ENCODE data around the gene RAD51B.

RAD51B gene

DNA sequence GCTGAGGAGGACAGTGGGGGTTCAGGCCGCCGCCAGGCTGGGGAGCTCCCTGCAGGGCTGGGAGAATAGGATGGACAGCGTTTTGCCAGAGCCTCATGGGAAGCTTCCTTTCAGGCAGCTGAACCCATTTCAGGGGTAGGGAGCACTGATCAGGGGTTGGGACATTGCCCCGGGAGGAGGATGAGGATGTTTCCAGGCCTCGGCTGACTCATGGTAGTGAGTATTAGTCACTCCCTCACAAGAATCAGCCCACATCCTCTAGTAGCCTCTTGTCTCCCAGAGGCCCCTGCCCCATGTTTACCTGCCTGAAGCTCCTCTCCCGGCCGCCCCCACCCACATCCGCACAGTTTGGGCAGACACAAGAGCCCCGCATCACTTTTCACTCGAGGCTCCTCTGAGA is 883.5 kb downstream of the RAD51B start:
- FAIRE-seq (no peak), DNase-seq (ENCODE audit: insufficient read length, low spot score) (no peak)

DNA sequence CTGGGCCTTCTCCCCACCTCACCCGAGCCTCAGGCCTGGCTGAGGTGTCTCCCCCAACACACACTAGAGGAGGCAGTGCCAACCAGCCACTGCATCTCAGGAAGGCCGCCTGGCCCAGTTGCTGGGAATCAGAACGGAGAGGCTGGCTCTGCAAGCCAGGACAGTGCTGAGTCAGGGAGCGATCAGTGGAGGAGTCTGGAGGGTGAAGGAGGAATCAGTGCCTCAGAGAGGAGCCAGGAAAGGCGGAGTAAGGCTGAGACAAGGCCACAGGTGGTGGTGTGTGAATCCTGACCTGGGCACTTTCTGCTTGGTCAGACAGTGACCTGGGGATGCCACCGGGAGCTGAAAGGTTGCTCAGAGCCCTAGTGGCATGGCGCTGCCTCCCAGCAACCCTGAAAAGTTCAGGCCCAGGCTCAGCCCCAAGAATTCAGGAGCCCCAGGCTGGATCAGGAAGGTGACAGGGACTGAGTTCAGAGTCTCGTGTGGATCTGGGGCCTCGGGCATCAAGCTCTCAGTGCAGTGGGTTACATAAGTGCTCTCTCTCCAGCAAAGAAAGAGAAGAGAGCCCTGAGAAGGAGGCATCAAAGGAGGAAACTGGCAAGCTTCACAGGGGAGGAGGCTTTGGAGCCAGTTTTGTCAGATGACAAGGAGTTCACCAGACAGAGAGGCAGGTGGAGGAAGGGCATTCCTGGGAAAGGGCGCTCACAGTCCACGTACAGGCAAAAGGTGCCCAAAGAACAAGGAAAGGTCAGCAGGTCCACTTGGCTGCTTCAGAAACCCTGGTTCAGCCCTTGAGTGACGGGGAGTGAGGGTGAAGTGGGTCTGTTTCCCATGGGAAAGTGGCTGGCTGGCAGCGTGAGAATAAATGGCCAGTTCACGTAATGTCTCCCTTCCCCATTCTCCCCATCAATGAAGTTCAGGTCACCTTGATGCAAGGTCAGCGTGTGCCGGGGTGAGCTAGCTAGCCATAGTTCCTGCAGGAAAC is 885.4 kb downstream of the RAD51B start:
- FAIRE-seq, result no peak
- DNase-seq (ENCODE audit: insufficient read length, low spot score), result no peak
- TF ChIP-seq PAX5 (IDR thresholded peaks at IDR 0.05; ENCODE audit: insufficient read depth, low read length, severe bottlenecking), result no peak

More for the DNA sequence above, 883.5 kb downstream of the RAD51B start:
- no peak for TF ChIP-seq PAX5 (IDR thresholded peaks at IDR 0.05; ENCODE audit: insufficient read depth, low read length, severe bottlenecking)
- no peak for TF ChIP-seq POU2F2 (IDR thresholded peaks at IDR 0.05; ENCODE audit: low read depth, low read length)
- TF ChIP-seq SPI1 (IDR thresholded peaks at IDR 0.05; ENCODE audit: low read depth, low read length), result no peak
- TF ChIP-seq TAF1 (IDR thresholded peaks at IDR 0.05; ENCODE audit: low read depth, low read length), result no peak
- no peak for TF ChIP-seq POLR2A (IDR thresholded peaks at IDR 0.05; ENCODE audit: low read depth, low read length)
- TF ChIP-seq POLR2AphosphoS5 (IDR thresholded peaks at IDR 0.05; ENCODE audit: low read depth, low read length), result no peak

DNA sequence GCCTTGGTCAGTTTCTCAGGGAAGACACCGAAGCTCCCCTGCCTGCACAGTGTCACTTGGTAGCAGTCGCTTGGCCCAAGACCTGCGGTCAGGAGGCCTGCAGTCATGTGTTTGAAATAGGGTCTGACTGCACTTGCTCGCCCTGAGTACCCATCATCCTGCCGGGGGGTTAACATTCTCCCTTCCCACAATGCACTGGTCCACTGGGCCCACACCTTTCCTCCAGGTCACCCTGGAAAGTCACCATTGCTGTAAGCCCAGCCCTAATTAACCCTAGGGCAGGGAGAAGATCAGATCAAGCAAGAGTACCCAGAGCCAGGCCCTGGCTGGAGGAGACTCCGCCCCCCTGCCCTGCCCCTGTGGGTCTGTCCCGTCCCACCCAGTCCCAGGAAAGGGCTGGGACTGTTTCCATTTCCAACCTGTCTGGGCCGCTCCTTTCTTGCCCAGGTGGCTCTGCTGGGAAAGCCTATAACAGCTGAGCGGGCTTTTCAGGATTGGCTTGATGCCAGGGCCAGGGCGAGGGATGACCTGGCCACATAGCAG is 886.2 kb downstream of the RAD51B start:
- DNase-seq (ENCODE audit: insufficient read length, low spot score), result no peak
- no peak for FAIRE-seq
- TF ChIP-seq POLR2A (IDR thresholded peaks at IDR 0.05; ENCODE audit: low read depth, low read length), result no peak
- no peak for TF ChIP-seq SPI1 (IDR thresholded peaks at IDR 0.05; ENCODE audit: low read depth, low read length)
- no peak for TF ChIP-seq POLR2AphosphoS5 (IDR thresholded peaks at IDR 0.05; ENCODE audit: low read depth, low read length)
- no peak for TF ChIP-seq POU2F2 (IDR thresholded peaks at IDR 0.05; ENCODE audit: low read depth, low read length)
- TF ChIP-seq PAX5 (IDR thresholded peaks at IDR 0.05; ENCODE audit: insufficient read depth, low read length, severe bottlenecking), result no peak
- no peak for TF ChIP-seq TAF1 (IDR thresholded peaks at IDR 0.05; ENCODE audit: low read depth, low read length)

DNA sequence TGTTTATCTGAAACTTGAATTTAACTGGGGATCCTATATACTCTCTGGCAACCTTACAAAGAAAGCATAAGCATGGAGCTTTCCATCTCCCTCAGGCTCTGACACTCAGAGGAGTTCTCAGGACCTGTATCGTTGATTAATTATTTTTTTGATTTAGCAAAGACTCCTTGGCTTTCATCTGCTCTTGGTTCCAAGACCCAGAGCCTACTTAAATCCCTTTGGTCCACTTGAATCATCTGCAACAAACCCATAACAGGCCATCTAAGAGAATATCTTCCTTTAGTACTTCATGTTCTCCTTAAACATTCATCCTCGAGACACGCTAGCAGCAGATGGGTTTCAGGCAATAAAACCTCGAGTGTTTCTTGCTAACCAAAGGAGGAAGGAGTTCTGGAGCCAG is 887.9 kb downstream of the RAD51B start:
- TF ChIP-seq TAF1 (IDR thresholded peaks at IDR 0.05; ENCODE audit: low read depth, low read length), result no peak
- no peak for TF ChIP-seq POLR2A (IDR thresholded peaks at IDR 0.05; ENCODE audit: low read depth, low read length)
- TF ChIP-seq POLR2AphosphoS5 (IDR thresholded peaks at IDR 0.05; ENCODE audit: low read depth, low read length), result no peak
- no peak for TF ChIP-seq SPI1 (IDR thresholded peaks at IDR 0.05; ENCODE audit: low read depth, low read length)
- no peak for TF ChIP-seq POU2F2 (IDR thresholded peaks at IDR 0.05; ENCODE audit: low read depth, low read length)
- TF ChIP-seq PAX5 (IDR thresholded peaks at IDR 0.05; ENCODE audit: insufficient read depth, low read length, severe bottlenecking), result no peak
- no peak for DNase-seq (ENCODE audit: insufficient read length, low spot score)
- FAIRE-seq, result no peak

DNA sequence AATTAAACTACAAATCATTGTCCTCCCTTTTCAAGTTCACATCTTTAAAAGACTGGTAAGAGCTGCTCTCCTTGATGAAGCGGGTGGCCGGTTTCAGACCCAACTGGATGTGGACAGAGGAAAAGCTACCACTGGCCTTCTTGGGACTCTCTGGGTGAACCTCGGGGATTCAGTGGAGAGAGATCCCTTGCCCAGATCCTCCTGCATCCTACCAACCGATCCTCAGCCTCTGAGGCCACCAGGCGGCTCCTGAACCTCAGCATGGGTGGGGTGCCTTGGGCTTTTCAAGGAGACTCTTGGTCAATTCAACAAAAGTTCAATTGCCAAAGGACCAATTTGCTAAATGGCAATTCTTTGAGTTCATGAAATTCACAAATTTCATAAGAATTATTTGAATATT is 888.8 kb downstream of the RAD51B start:
- no peak for TF ChIP-seq SPI1 (IDR thresholded peaks at IDR 0.05; ENCODE audit: low read depth, low read length)
- TF ChIP-seq POLR2AphosphoS5 (IDR thresholded peaks at IDR 0.05; ENCODE audit: low read depth, low read length), result no peak
- no peak for TF ChIP-seq POU2F2 (IDR thresholded peaks at IDR 0.05; ENCODE audit: low read depth, low read length)
- TF ChIP-seq POLR2A (IDR thresholded peaks at IDR 0.05; ENCODE audit: low read depth, low read length), result no peak
- no peak for TF ChIP-seq TAF1 (IDR thresholded peaks at IDR 0.05; ENCODE audit: low read depth, low read length)
- no peak for TF ChIP-seq PAX5 (IDR thresholded peaks at IDR 0.05; ENCODE audit: insufficient read depth, low read length, severe bottlenecking)
- DNase-seq (ENCODE audit: insufficient read length, low spot score) (no peak), FAIRE-seq (no peak)

DNA sequence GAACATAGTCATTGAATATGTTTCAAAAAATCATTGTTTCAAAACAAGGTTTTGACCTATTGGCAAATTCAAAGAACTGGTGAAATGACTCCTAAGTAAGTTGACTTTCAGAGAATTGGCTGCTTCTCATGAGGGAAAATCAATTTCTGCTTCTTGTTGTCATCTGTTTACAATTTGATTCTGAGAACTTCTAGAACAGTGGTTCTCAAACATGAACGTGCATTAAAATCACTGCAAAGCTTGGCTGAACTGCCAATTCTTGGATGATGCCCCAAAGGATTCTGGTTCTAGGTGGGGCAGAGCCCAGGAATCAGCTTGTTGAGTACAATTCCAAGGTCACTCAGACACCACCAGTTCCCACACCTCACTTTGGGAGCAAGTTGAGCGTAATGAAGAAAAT is 889.4 kb downstream of the RAD51B start:
- no peak for FAIRE-seq
- DNase-seq (ENCODE audit: insufficient read length, low spot score), result no peak
- TF ChIP-seq POLR2AphosphoS5 (IDR thresholded peaks at IDR 0.05; ENCODE audit: low read depth, low read length) (no peak), POLR2A (IDR thresholded peaks at IDR 0.05; ENCODE audit: low read depth, low read length) (no peak), POU2F2 (IDR thresholded peaks at IDR 0.05; ENCODE audit: low read depth, low read length) (no peak)

DNA sequence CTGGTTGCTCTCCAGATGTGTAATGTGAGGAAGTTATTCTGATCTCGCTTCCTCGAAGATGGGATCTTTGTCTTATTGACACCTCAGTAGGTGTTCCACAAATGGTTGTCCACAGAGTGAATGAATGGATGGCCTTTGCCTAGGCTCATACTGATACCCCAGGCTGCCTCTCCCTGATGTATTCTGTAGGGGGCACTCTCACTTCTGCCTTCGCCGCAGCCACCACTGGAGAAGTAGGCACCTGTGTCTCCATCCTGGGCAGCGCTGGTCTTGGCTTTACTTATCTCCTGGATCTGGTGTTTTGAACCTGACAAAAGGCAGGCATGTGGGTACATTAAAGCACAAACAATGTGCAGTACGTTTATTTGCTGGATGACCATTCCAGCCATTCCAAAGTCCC is 891.2 kb downstream of the RAD51B start:
- TF ChIP-seq POU2F2 (IDR thresholded peaks at IDR 0.05; ENCODE audit: low read depth, low read length) (no peak), TAF1 (IDR thresholded peaks at IDR 0.05; ENCODE audit: low read depth, low read length) (no peak), POLR2AphosphoS5 (IDR thresholded peaks at IDR 0.05; ENCODE audit: low read depth, low read length) (no peak), POLR2A (IDR thresholded peaks at IDR 0.05; ENCODE audit: low read depth, low read length) (no peak), PAX5 (IDR thresholded peaks at IDR 0.05; ENCODE audit: insufficient read depth, low read length, severe bottlenecking) (no peak), SPI1 (IDR thresholded peaks at IDR 0.05; ENCODE audit: low read depth, low read length) (no peak)
- FAIRE-seq, result no peak
- no peak for DNase-seq (ENCODE audit: insufficient read length, low spot score)

DNA sequence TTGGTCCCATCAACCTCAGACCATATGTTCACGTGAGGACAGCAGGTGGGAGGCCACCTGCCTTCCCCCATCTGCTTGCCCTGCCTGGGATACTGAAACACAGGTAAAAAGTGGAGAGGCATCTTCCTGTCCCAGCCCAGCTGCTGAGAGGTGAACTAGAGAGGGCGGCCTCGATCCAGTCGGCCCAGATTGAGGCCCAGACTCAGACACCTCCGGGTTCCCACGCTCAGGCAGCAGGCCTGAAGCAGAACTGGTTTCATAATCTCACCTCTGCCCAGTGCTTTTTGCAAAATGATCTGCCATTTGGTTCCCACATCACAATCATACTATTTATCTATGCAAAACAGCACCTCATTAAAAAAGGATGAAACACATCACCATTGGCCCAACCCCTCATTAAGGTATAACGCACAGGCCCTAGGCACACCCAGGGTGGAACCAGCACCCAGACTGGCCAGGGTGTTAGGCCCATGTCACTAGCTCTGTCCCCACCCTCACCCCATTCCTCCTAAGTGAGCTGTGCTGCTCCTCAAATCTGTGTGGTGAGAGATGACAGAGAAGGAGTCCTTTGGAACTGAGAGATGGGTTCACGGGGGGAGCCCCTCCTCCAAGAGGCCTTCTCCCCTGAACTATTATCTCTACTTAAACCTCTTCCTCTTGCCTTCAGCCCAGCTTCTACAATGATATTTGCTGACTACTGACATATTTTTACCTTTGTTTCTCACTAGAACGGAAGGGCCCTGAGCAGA is 892.2 kb downstream of the RAD51B start:
- TF ChIP-seq POLR2AphosphoS5 (IDR thresholded peaks at IDR 0.05; ENCODE audit: low read depth, low read length) (no peak), POLR2A (IDR thresholded peaks at IDR 0.05; ENCODE audit: low read depth, low read length) (no peak), SPI1 (IDR thresholded peaks at IDR 0.05; ENCODE audit: low read depth, low read length) (no peak), PAX5 (IDR thresholded peaks at IDR 0.05; ENCODE audit: insufficient read depth, low read length, severe bottlenecking) (no peak), TAF1 (IDR thresholded peaks at IDR 0.05; ENCODE audit: low read depth, low read length) (no peak), POU2F2 (IDR thresholded peaks at IDR 0.05; ENCODE audit: low read depth, low read length) (no peak)
- FAIRE-seq, result no peak
- no peak for DNase-seq (ENCODE audit: insufficient read length, low spot score)

DNA sequence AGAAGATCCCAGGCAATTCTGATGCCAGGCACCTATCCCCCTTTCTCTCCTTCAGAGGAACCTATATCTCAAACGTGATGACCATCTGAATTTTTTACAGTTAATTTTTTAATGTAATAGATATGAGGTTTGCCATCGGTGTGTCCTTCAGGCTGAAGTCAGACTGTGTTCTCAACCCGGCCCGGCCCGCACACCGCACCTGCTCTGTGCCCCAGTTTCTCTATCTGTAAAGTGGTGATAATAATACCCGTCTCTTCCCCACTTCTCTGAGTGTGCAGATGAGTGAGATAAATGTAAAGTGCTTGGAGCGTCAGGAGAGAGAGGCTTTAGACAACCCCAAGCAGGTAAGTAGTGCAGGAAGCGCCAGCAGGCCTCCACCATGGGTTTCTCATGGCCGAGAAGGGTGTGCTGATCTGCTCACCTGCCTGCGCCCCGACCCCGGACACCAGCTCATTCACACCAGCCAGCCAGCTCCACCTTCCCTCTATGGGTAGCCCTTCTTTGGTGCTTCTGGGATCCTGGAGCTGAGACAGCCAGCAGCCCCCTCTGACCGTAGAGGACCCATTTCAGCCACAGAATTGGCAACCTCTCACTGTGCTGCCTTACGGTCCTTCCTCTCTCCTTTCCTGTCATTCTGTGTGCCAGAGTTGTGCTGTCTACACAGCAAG is 893.3 kb downstream of the RAD51B start:
- no peak for TF ChIP-seq POLR2AphosphoS5 (IDR thresholded peaks at IDR 0.05; ENCODE audit: low read depth, low read length)
- no peak for TF ChIP-seq POU2F2 (IDR thresholded peaks at IDR 0.05; ENCODE audit: low read depth, low read length)
- TF ChIP-seq TAF1 (IDR thresholded peaks at IDR 0.05; ENCODE audit: low read depth, low read length), result no peak
- no peak for TF ChIP-seq POLR2A (IDR thresholded peaks at IDR 0.05; ENCODE audit: low read depth, low read length)
- no peak for TF ChIP-seq PAX5 (IDR thresholded peaks at IDR 0.05; ENCODE audit: insufficient read depth, low read length, severe bottlenecking)
- no peak for TF ChIP-seq SPI1 (IDR thresholded peaks at IDR 0.05; ENCODE audit: low read depth, low read length)
- FAIRE-seq (no peak), DNase-seq (ENCODE audit: insufficient read length, low spot score) (no peak)

All from GM12891 (cell line).